SU-DHL-6 (cell line): ENCODE data around the gene TMEM161A.

ENCODE experiments used
- H2AFZ ChIP-seq: fragments of 200-600 bp; sonication (generic); 2 replicates; pipeline ENCODE4 v1.6.1; 2014; ENCODE audit warnings: low read depth, mild to moderate bottlenecking, moderate library complexity, mixed read lengths, antibody characterized with exemption, low read length; ENCODE audit not compliant: severe bottlenecking
- H3F3A ChIP-seq: fragments of 200-600 bp; shearing (Covaris generic); 2 replicates; pipeline ENCODE4 v1.6.0; 2016; ENCODE audit warnings: antibody characterized with exemption, mild to moderate bottlenecking; ENCODE audit not compliant: insufficient read depth
- H3K27ac ChIP-seq: fragments of 200-600 bp; sonication (generic); 2 replicates; pipeline ENCODE4 v1.5.1; 2016; ENCODE audit warnings: low read depth, mild to moderate bottlenecking, low read length, moderate library complexity, mixed read lengths
- H3K27me3 ChIP-seq: fragments of 200-600 bp; sonication (generic), shearing (Covaris generic); 2 replicates; pipeline ENCODE4 v1.6.0; 2014; ENCODE audit warnings: mild to moderate bottlenecking, low read length
- H3K36me3 ChIP-seq: fragments of 200-600 bp; sonication (generic); 2 replicates; pipeline ENCODE4 v1.6.1; 2014; ENCODE audit warnings: mild to moderate bottlenecking, low read length, mixed read lengths
- H3K4me2 ChIP-seq: fragments of 300-600, 200-600 bp; shearing (Covaris generic), sonication (generic); 2 replicates; pipeline ENCODE4 v1.6.0; 2014; ENCODE audit warnings: low read length, low read depth, mild to moderate bottlenecking; ENCODE audit not compliant: poor library complexity, severe bottlenecking
- H3K4me3 ChIP-seq: fragments of 200-600 bp; sonication (generic); 2 replicates; pipeline ENCODE4 v1.5.1; 2014; ENCODE audit warnings: antibody characterized with exemption, low read length, mild to moderate bottlenecking, mixed read lengths; ENCODE audit not compliant: insufficient read depth, poor library complexity, severe bottlenecking
- H3K79me2 ChIP-seq: fragments of 200-600 bp; sonication (generic); 2 replicates; pipeline ENCODE4 v1.6.1; 2014; ENCODE audit warnings: mild to moderate bottlenecking, low read length, moderate library complexity; ENCODE audit not compliant: insufficient read depth
- H3K9ac ChIP-seq: fragments of 200-600 bp; sonication (generic); 2 replicates; pipeline ENCODE4 v1.7.0; 2014; ENCODE audit warnings: mild to moderate bottlenecking, low read length
- H3K9me2 ChIP-seq: fragments of 200-600 bp; sonication (generic); replicated peaks from 2 replicates; pipeline ENCODE4 v1.6.1; 2014; ENCODE audit warnings: low read length; ENCODE audit not compliant: insufficient read depth
- H3K9me3 ChIP-seq: fragments of 200-600 bp; sonication (generic); 2 replicates; pipeline ENCODE4 v1.6.1; 2014; ENCODE audit warnings: low read length, mixed read lengths; ENCODE audit not compliant: insufficient read depth
- H4K20me1 ChIP-seq: fragments of 200-600 bp; sonication (generic); 2 replicates; pipeline ENCODE4 v1.6.1; 2014; ENCODE audit warnings: low read depth, mild to moderate bottlenecking, antibody characterized with exemption, low read length, moderate library complexity, mixed read lengths
- EZH2phosphoT487 ChIP-seq: fragments of 200-600 bp; sonication (generic), shearing (Covaris generic); conservative IDR thresholded peaks from 2 replicates; pipeline ENCODE4 v1.6.1; 2018; ENCODE audit warnings: mild to moderate bottlenecking, antibody characterized with exemption, low read length, moderate library complexity, mixed read lengths
- TF ChIP-seq, protein P1 (sequence below): fragments of 200-600 bp; sonication (generic); IDR thresholded peaks from one replicate; pipeline ENCODE4 v1.5.1; 2017; ENCODE audit warnings: antibody characterized with exemption, mild to moderate bottlenecking, low read length, moderate library complexity; ENCODE audit not compliant: insufficient read depth, poor library complexity, severe bottlenecking

The TMEM161A gene

DNA sequence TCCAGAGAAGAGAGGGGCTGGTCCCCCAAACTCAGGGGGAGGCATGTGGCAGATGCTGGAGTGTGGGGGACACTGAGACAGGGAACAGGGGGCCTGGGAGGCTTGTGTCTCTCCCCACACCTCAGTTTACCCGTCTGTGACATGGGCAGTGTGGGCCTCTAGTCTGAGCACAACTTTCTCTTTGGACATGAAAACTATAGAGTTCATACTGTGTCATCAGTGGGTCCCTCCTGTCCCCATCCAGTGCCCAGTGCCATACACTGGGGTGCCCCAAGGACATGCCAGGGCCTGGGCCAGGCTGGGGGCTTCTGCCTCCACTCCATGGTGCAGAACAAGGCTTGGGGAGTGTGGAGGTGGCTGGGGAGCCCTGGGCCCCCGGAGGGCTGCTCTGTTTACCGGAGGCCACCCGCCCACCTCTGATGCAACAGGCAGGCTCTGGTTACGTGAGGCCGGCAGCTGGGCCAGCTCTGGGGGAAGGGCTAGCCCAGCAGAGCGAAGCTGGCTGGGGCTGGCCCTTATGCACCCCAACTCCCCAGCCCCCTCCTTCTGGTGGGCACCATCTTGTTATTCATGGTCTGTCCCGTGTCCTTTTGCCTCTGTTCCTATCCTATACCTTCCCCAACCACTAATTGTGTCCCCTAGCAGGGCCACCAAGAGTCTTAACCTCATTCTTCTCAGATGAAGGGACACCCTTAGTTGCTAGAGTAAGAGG is 33.7 kb upstream of the TMEM161A start:
- Histone ChIP-seq H3K27me3 (no peaks in the 10 kb centered on the region), H3K36me3 (peaks cover 4% of the 10 kb centered on the region), H3K4me3 (no peak overlapping the region), H2AFZ (no peak overlapping the region), H3K4me2 (peak overlapping the region; percentile 71), H4K20me1 (no peaks in the 10 kb centered on the region), H3K27ac (peak overlapping the region; percentile 92), H3K9me3 (no peaks in the 10 kb centered on the region), H3F3A (peaks cover 40% of the 10 kb centered on the region), H3K9ac (peak overlapping the region; percentile 94), H3K9me2 (no peaks in the 10 kb centered on the region), H3K79me2 (peaks cover 31% of the 10 kb centered on the region)
- no peak for TF ChIP-seq EZH2phosphoT487
- TF ChIP-seq, protein P1, sequence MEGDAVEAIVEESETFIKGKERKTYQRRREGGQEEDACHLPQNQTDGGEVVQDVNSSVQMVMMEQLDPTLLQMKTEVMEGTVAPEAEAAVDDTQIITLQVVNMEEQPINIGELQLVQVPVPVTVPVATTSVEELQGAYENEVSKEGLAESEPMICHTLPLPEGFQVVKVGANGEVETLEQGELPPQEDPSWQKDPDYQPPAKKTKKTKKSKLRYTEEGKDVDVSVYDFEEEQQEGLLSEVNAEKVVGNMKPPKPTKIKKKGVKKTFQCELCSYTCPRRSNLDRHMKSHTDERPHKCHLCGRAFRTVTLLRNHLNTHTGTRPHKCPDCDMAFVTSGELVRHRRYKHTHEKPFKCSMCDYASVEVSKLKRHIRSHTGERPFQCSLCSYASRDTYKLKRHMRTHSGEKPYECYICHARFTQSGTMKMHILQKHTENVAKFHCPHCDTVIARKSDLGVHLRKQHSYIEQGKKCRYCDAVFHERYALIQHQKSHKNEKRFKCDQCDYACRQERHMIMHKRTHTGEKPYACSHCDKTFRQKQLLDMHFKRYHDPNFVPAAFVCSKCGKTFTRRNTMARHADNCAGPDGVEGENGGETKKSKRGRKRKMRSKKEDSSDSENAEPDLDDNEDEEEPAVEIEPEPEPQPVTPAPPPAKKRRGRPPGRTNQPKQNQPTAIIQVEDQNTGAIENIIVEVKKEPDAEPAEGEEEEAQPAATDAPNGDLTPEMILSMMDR: no peak

DNA sequence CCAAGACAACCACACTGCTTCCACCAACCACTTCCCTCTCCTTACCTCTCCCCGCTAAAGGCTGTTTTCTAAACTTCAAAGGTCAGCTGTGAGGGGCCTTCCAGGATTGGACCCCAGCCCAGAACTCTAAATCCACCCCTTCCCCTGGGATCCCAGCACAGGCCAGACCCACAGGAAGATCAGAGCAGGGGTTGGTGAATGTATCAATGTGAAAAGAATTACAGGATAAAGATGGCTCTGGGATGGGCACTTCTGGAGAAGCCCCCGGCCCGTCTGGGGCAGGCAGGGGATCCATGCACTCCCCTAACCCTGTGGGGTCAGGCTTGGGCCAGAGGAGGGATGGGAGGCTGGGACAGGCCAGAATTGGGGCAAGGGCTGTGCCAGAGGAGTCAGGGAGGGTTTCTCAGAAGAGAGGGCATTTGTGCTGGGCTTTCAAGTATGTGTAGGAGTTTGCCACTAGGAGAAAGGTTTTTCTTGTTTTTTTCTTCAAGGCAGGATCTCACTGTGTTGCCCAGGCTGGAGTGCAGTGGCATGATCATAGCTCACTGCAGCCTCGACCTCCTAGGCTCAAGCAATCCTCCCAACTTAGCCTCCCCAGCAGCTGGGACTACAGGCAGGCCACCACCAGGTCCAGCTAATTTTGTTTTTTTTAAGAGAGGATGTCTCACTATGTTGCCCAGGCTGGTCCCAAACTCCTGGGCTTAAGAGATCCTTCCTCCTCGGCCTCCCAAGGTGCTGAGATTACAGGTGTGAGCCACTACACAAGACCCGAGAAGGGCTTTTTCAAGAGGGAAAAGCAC is 32.8 kb upstream of the TMEM161A start:
- Histone ChIP-seq H3K79me2 (peaks cover 40% of the 10 kb centered on the region), H3K9me2 (no peaks in the 10 kb centered on the region), H3F3A (peaks cover 49% of the 10 kb centered on the region), H3K4me2 (peak overlapping the region; percentile 71), H3K27me3 (no peaks in the 10 kb centered on the region), H2AFZ (no peak overlapping the region), H3K9me3 (no peaks in the 10 kb centered on the region), H3K36me3 (peaks cover 4% of the 10 kb centered on the region), H3K9ac (peak overlapping the region; percentile 94), H3K27ac (peak overlapping the region; percentile 92), H3K4me3 (peak overlapping the region; percentile 81), H4K20me1 (no peaks in the 10 kb centered on the region)
- TF ChIP-seq EZH2phosphoT487: no peak

DNA sequence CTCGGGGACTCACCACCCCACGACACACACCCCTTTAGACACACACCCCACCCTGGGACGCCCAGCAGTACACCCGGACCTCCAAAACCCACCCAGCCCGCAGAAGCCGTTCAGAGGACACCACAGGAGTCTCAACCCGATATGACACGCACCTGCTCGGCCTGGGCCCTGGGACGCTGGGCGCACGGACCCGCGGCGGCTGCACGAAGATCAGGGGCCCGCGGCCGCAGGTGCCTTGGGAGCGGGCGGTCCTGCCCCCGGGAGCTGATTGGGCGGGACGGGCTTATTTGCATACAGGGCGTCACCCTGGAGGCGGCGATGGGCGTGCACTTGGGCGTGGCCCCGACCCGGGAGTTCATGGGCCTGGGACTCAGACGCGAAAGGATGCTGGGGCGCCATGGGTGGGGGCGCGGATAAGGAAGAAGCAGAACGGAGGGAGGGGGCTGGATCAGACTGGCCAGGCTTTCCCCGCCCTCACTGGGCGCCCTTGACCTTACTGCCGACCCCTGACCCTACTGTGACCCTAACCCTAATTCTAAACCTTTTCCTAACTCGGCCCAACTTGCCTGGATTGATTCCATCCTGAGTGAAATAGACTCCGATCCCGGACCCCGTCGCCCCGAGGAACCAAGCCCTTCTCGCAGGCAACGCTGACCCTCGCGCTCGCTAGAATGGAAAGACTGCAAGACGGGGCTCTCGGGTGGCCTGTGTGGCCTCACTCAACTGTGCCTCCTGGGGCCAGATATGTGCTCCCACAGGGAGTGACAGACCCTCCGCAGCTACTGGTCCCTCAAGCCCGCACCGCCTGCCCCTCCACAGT is 32.0 kb upstream of the TMEM161A start, which contains the start of gene MEF2B:
TSS of gene MEF2B (minus strand) at position 211 of the 820 bp plus-strand sequence. CDS start 19,528 bp downstream, outside the sequence.
- H3K36me3 ChIP-seq: peaks cover 4% of the 10 kb centered on the region
- H3K27me3 ChIP-seq: no peaks in the 10 kb centered on the region
- no peaks in the 10 kb centered on the region for H3K9me3 ChIP-seq
- no peaks in the 10 kb centered on the region for H3K9me2 ChIP-seq
- H3K4me3 ChIP-seq: peak within 1 kb of the TSS; percentile 81
- peak within 1 kb of the TSS; percentile 94 for H3K9ac ChIP-seq
- H2AFZ ChIP-seq: no peak within 1 kb of the TSS
- H3K79me2 ChIP-seq: peaks cover 48% of the 10 kb centered on the region
- no peaks in the 10 kb centered on the region for H4K20me1 ChIP-seq
- peaks cover 57% of the 10 kb centered on the region for H3F3A ChIP-seq
- H3K4me2 ChIP-seq: peak within 1 kb of the TSS; percentile 96
- TF ChIP-seq, protein P1: no peak
- no peak for TF ChIP-seq EZH2phosphoT487
- H3K27ac ChIP-seq: peak within 1 kb of the TSS; percentile 99
